Endothelial cell (in vitro differentiated cells): ENCODE data around the gene SCYL2. TPM values are rescaled to one million over a fixed set of nuclear protein-coding genes. Genes with fewer than 3 reads are reported as not detected.

Experiments
- DNase-seq: peaks from one replicate; pipeline ENCODE4 v3.0.0; 2021; ENCODE audit warnings: low spot score
- H3K27ac Mint-ChIP-seq: one replicate; pipeline ENCODE4 v1.8.0; 2021; ENCODE audit warnings: mixed read lengths, inconsistent platforms; ENCODE audit not compliant: unreplicated experiment
- H3K27me3 Mint-ChIP-seq: one replicate; pipeline ENCODE4 v1.8.0; 2021; ENCODE audit warnings: mild to moderate bottlenecking, moderate library complexity, mixed read lengths, inconsistent platforms; ENCODE audit not compliant: unreplicated experiment
- H3K36me3 Mint-ChIP-seq: one replicate; pipeline ENCODE4 v1.8.0; 2021; ENCODE audit warnings: mild to moderate bottlenecking, low read depth, mixed read lengths, inconsistent platforms; ENCODE audit not compliant: unreplicated experiment
- H3K4me1 Mint-ChIP-seq: one replicate; pipeline ENCODE4 v1.8.0; 2021; ENCODE audit warnings: mild to moderate bottlenecking, mixed read lengths, inconsistent platforms; ENCODE audit not compliant: unreplicated experiment
- H3K4me3 Mint-ChIP-seq: one replicate; pipeline ENCODE4 v1.8.0; 2021; ENCODE audit warnings: mild to moderate bottlenecking, mixed read lengths, inconsistent platforms; ENCODE audit not compliant: unreplicated experiment
- H3K9me3 Mint-ChIP-seq: one replicate; pipeline ENCODE4 v1.8.0; 2021; ENCODE audit warnings: mixed read lengths, inconsistent platforms; ENCODE audit not compliant: unreplicated experiment
- CTCF ChIP-seq: fragments of 200-600 bp; sonication (generic); IDR thresholded peaks from one replicate; pipeline ENCODE4 v1.5.0; 2021; ENCODE audit warnings: antibody characterized with exemption; ENCODE audit not compliant: unreplicated experiment
- total RNA-seq: library from RNA; stranded (reverse); fragmentation: NEBNext Ultra II Directional; extraction: Animal tissue kit (Norgen Biotek cat#: 25700); gene quantifications from one replicate; pipeline ENCODE4 v1.2.1, GENCODE V29; 2021; ENCODE audit not compliant: unreplicated experiment

The SCYL2 gene
- total RNA-seq, 1 donor from 2014 or later = 56.9 TPM

- Mint-ChIP-seq H3K27ac (no peak overlapping the region), H3K4me1 (no peaks in the 10 kb centered on the region), H3K27me3 (no peaks in the 10 kb centered on the region), H3K36me3 (no peaks in the 10 kb centered on the region), H3K9me3 (no peaks in the 10 kb centered on the region), H3K4me3 (no peak overlapping the region)
- no peak for TF ChIP-seq CTCF
- DNase-seq = no peak
Observed at GRCh38 chr12:100238801-100239200, 28.2 kb upstream of the SCYL2 start.

GRCh38 chr12:100239589-100239988, 27.4 kb upstream of the SCYL2 start:
- H3K36me3 Mint-ChIP-seq = no peaks in the 10 kb centered on the region
- no peaks in the 10 kb centered on the region for H3K27me3 Mint-ChIP-seq
- no peaks in the 10 kb centered on the region for H3K9me3 Mint-ChIP-seq
- no peak overlapping the region for H3K4me3 Mint-ChIP-seq
- no peak for DNase-seq
- no peaks in the 10 kb centered on the region for H3K4me1 Mint-ChIP-seq
- H3K27ac Mint-ChIP-seq = no peak overlapping the region
- no peak for TF ChIP-seq CTCF

DNA sequence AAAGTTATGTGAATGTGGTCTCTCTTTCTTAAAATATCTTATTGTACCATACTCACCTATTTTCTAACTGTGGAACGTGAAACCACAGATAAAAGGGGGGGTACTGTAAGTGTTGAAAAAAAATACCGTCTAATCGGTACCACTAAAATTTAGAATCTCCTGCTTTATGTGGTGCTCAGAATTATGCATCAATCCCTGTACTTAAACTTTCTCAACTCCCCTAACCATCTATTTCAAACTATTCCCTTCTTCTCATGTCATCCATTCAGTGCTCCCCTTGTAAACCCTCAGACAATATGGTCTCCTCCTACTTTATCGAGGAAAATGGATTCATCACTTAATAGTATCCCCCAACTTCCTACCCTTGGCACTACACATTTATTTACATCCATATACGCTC, 23.8 kb upstream of the SCYL2 start:
- Mint-ChIP-seq H3K4me1 (no peaks in the 10 kb centered on the region), H3K4me3 (no peak overlapping the region), H3K9me3 (no peaks in the 10 kb centered on the region), H3K27ac (no peak overlapping the region), H3K36me3 (no peaks in the 10 kb centered on the region), H3K27me3 (peaks cover 1% of the 10 kb centered on the region)
- no peak for DNase-seq
- TF ChIP-seq CTCF = no peak

- no peak for TF ChIP-seq CTCF
- peaks cover 1% of the 10 kb centered on the region for H3K27me3 Mint-ChIP-seq
- H3K9me3 Mint-ChIP-seq = no peaks in the 10 kb centered on the region
- peaks cover 9% of the 10 kb centered on the region for H3K4me1 Mint-ChIP-seq
- no peaks in the 10 kb centered on the region for H3K36me3 Mint-ChIP-seq
- DNase-seq = no peak
- no peak overlapping the region for H3K27ac Mint-ChIP-seq
- H3K4me3 Mint-ChIP-seq = no peak overlapping the region
Observed at GRCh38 chr12:100247765-100248164, 19.2 kb upstream of the SCYL2 start.

GRCh38 chr12:100248886-100249285, 18.1 kb upstream of the SCYL2 start:
- Mint-ChIP-seq H3K4me3 (no peak overlapping the region), H3K27me3 (peaks cover 1% of the 10 kb centered on the region), H3K27ac (no peak overlapping the region), H3K4me1 (peaks cover 9% of the 10 kb centered on the region), H3K9me3 (no peaks in the 10 kb centered on the region), H3K36me3 (no peaks in the 10 kb centered on the region)
- DNase-seq = no peak
- TF ChIP-seq CTCF = no peak
